Ascending aorta (tissue), 2 donors: Measurements from ENCODE around the gene RENBP. TPM values are rescaled to one million over a fixed set of nuclear protein-coding genes. Genes with fewer than 3 reads are reported as not detected.
A peak's percentile ranks its signal among the peaks of the same experiment; 100 is the strongest.

Source experiments
- DNase-seq, 2 donors: peaks; one replicate each; pipeline ENCODE4 v3.0.0-alpha.2; 2019; ENCODE audit warnings: low spot score in 2 of 2
- H3K27ac ChIP-seq, 2 donors: fragments of 200-600 bp; sonication (generic); one replicate each; pipeline ENCODE4 v1.5.1; 2016 to 2017; ENCODE audit warnings: mild to moderate bottlenecking in 1 of 2
- H3K27me3 ChIP-seq: fragments of 200-600 bp; sonication (generic); one replicate; pipeline ENCODE4 v1.5.1; 2017
- H3K36me3 ChIP-seq, 2 donors: fragments of 200-600 bp; sonication (generic); one replicate each; pipeline ENCODE4 v1.5.1; 2016
- H3K4me1 ChIP-seq, 2 donors: fragments of 200-600 bp; sonication (generic); one replicate each; pipeline ENCODE4 v1.5.1; 2016 to 2017; ENCODE audit warnings: mild to moderate bottlenecking in 1 of 2
- H3K4me3 ChIP-seq, 2 donors: fragments of 200-600 bp; sonication (generic); one replicate each; pipeline ENCODE4 v1.5.1; 2016 to 2017; ENCODE audit warnings: mild to moderate bottlenecking in 1 of 2
- H3K9me3 ChIP-seq, 2 donors: fragments of 200-600 bp; sonication (generic); one replicate each; pipeline ENCODE4 v1.5.1; 2016
- intact Hi-C: fragments of 100-400 bp; cut with DNase I; formaldehyde crosslinking; loops from one replicate; pipeline ENCODE4 v1.15.1; 2023
- total RNA-seq: library from RNA; depleted of rRNA; stranded (reverse); fragments of >200 nt; gene quantifications from one replicate; pipeline ENCODE4 v1.1.0, GENCODE V29; 2016
- TF ChIP-seq, protein P1 (sequence below), 3 experiments: fragments of 200-600 bp in 2 of 3; fragments of 450-650 bp in 1 of 3; sonication (generic) in 2 of 3; IDR thresholded peaks; one replicate each; pipeline ENCODE4 v1.5.1; 2016 to 2019; ENCODE audit warnings: antibody characterized with exemption in 3 of 3, mild to moderate bottlenecking in 1 of 3, moderate library complexity in 1 of 3

Gene RENBP
- total RNA-seq, 1 donor from 2014 or later = 15.5 TPM

DNA sequence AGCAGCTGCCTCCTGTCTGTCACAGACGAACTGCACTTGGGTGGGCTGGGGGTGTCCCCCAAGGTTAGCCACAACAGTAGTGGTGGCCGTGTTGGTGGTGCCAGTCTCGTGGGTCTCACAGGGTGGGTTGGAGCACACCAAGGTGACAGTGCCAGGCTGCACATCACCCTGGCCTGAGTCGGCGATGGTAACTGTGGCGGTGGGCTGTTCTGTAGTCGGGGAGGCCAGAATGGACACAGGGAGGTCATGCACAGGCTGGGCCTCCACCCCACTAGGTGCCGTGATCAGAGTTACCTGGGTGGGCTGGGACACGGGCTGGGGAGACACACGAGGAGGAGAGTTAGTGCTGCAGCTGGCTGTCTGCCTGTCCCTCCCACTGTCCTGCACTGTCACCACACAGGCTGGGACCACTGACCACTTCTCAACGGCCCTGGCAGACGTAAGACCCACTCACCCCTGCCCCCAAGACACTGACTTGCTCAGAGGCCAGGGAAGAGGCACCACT lies 10.8 kb upstream of the RENBP start:
- peaks cover 4 to 16% of the 10 kb centered on the region in 2 donors for H3K4me1 ChIP-seq
- intact Hi-C loops = loop anchor here (10.0 kb wide), 1 partner anchor 440 kb away; the partner anchor contains the start of gene ATP2B3

DNA sequence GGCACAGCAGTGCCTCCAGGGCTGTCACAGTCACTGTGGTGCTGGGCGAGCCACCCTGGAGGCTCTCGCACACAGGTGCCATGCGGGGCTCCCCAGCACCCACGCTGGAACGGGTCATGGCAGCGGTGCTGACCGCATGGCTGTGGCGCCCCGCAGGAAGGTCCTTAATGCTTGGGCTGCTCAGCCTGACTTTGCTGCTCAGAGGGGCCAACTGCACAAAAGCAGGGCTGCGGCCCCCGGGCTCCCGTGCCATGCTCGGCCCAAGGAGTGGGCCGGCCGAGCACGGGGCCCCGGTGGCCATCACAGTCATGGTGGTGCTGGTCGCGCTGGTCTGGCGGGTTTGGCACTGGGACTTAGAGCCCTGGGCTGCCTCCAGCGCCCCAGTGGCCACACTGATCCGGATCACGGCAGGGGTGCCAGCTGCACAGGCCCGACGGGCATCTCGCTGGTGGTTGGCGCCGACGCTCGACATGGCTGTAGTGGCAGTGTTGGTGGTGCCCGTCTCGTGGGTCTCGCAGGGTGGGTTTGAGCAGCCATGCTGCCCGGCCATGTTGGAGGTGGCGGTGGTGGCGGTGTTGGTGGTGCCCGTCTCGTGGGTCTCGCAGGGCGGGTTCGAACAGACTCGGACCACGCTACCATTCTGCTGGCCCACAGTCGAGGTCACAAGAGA lies 10.2 kb upstream of the RENBP start:
- TF ChIP-seq, protein P1, sequence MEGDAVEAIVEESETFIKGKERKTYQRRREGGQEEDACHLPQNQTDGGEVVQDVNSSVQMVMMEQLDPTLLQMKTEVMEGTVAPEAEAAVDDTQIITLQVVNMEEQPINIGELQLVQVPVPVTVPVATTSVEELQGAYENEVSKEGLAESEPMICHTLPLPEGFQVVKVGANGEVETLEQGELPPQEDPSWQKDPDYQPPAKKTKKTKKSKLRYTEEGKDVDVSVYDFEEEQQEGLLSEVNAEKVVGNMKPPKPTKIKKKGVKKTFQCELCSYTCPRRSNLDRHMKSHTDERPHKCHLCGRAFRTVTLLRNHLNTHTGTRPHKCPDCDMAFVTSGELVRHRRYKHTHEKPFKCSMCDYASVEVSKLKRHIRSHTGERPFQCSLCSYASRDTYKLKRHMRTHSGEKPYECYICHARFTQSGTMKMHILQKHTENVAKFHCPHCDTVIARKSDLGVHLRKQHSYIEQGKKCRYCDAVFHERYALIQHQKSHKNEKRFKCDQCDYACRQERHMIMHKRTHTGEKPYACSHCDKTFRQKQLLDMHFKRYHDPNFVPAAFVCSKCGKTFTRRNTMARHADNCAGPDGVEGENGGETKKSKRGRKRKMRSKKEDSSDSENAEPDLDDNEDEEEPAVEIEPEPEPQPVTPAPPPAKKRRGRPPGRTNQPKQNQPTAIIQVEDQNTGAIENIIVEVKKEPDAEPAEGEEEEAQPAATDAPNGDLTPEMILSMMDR (IDR thresholded peaks at IDR 0.05) = no peak
- Histone ChIP-seq H3K27ac (no peak overlapping the region), H3K36me3 (peaks cover 74 to 88% of the 10 kb centered on the region in 2 donors), H3K4me3 (peak overlapping the region in 1 of 2 donors; percentile 27), H3K9me3 (no peaks in the 10 kb centered on the region), H3K4me1 (peaks cover 4 to 16% of the 10 kb centered on the region in 2 donors), H3K27me3 (no peaks in the 10 kb centered on the region)
- DNase-seq = no peak
- intact Hi-C loops = loop anchor here (5.0 to 10.0 kb wide), 2 partner anchors 440 to 997 kb away; partner anchors contain the start of gene ATP2B3

More for the DNA sequence above, 10.8 kb upstream of the RENBP start:
- TF ChIP-seq, protein P1 (IDR thresholded peaks at IDR 0.05) = no peak
- Histone ChIP-seq H3K4me3 (no peak overlapping the region), H3K27ac (no peak overlapping the region), H3K9me3 (no peaks in the 10 kb centered on the region), H3K36me3 (peaks cover 74 to 88% of the 10 kb centered on the region in 2 donors), H3K27me3 (no peaks in the 10 kb centered on the region)
- DNase-seq = no peak

DNA sequence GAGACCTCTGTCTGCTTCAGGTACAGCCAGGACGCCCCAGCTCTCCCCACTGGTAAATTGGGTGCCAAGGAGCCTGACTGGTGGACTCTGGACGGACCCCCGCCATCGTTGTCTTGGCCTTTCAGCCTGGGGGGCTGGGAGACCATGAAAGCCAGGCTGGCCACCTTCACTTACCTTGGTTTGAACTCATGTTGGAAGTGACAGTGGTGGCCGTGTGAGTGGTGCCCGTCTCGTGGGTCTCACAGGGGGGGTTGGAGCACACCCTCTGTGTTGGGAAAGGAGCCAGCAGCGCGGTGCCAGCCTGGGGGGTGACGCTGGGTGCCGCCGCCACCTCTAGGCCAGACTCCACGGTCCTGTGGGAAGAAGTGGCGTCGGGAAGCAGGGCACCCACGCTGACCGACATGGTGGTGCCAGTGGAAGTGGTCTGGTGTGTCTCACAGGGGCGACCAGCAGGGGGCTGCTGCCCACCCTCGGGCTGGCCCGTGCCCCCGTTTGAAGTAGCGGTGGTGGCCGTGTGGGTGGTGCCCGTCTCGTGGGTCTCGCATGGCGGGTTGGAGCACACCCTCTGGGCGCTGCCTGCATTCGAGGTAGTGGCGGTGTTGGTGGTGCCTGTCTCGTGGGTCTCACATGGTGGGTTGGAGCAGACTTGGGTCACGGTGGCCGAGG lies 9.6 kb upstream of the RENBP start:
- DNase-seq = no peak
- TF ChIP-seq, protein P1 (IDR thresholded peaks at IDR 0.05) = no peak
- Histone ChIP-seq H3K27ac (peak overlapping the region; percentile 69 to 78), H3K4me3 (peak overlapping the region in 1 of 2 donors; percentile 27), H3K9me3 (no peaks in the 10 kb centered on the region), H3K27me3 (no peaks in the 10 kb centered on the region), H3K36me3 (peaks cover 74 to 86% of the 10 kb centered on the region in 2 donors), H3K4me1 (peaks cover 4 to 16% of the 10 kb centered on the region in 2 donors)
- intact Hi-C loops = loop anchor here (1.0 to 10.0 kb wide), 5 partner anchors 25 to 997 kb away; partner anchors contain the start of genes ATP2B3 and PLXNB3

DNA sequence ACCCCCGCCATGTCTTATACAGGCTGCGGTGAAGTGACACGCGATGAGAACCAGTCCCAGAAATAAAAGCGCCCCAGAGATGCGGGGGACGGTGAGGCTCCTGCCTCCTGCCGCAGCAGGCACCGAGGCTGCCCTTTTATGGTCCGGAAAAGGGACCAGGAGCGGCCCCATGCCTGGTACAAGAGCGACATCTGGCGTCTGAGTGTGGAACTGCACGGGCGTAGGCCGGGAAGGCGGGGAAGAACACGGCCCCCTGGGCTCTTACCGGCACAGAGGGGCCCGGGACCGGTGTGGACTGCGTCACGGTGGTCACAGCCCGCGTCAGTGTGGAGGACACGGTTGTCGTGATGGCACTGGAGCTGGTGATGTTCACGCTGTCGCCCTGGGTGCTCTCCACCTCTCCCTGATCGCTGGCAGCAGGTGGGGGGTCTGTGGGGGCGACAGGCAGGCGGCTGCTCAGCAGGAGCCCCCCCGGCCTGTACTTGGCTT lies 8.9 kb upstream of the RENBP start:
- peak overlapping the region in 1 of 2 donors; percentile 27 for H3K4me3 ChIP-seq
- intact Hi-C loops = loop anchor here (1.0 to 10.0 kb wide), 5 partner anchors 25 to 996 kb away; partner anchors contain the start of genes ATP2B3 and PLXNB3
- DNase-seq = peak in 1 of 2 donors; percentile 89
- TF ChIP-seq, protein P1 (IDR thresholded peaks at IDR 0.05) = peak; percentile 97 to 100 (median 99)
- no peaks in the 10 kb centered on the region for H3K9me3 ChIP-seq
- H3K27ac ChIP-seq = peak overlapping the region; percentile 69 to 78
- peaks cover 74 to 79% of the 10 kb centered on the region in 2 donors for H3K36me3 ChIP-seq
- no peaks in the 10 kb centered on the region for H3K27me3 ChIP-seq
- H3K4me1 ChIP-seq = peaks cover 4 to 16% of the 10 kb centered on the region in 2 donors

DNA sequence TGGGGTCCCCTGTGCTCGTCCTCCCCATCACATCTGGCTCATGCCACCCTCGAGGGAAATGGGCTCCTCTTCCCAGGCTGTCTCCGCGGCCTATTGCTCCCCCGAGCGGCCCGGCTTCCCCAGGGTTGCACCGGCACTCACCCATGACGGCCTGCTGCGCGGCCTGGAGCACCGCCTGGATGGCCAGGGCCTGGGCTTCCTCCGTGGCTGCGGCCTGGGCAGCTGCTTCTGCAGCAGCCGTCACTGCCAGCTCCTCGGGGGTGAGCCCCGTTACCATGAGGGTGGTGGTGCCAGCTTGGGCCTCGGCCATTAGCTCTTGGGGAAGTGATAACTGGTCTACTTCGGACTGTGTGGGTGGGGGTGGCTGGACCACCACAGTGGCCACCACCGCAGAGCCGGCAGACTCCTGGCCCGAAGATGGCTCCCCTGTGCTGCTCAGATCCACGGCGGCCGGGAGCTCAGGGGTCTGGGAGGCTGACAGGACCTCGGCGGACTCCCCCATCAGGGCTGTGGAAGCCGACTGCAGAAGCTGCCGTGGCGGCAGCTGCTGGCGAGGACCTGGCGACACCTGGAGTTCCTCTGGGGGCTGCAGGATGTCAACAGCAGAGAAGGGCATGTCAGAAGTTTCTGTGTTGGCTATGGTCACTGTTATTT lies 8.1 kb upstream of the RENBP start:
- H3K27ac ChIP-seq = peak overlapping the region; percentile 69 to 78
- H3K36me3 ChIP-seq = peaks cover 68 to 76% of the 10 kb centered on the region in 2 donors
- DNase-seq = no peak
- peak overlapping the region in 1 of 2 donors; percentile 6 for H3K4me3 ChIP-seq
- TF ChIP-seq, protein P1 (IDR thresholded peaks at IDR 0.05) = no peak
- peaks cover 4 to 16% of the 10 kb centered on the region in 2 donors for H3K4me1 ChIP-seq
- no peaks in the 10 kb centered on the region for H3K9me3 ChIP-seq
- no peaks in the 10 kb centered on the region for H3K27me3 ChIP-seq
- intact Hi-C loops = loop anchor here (1.0 to 10.0 kb wide), 5 partner anchors 24 to 995 kb away; partner anchors contain the start of genes ATP2B3 and PLXNB3
